ENCODE data around the gene EPHA8.

EPHA8 gene

GRCh38 chr1:22534951-22535350, 28.3 kb upstream of the EPHA8 start:
- H3K4me3 ChIP-seq (ENCODE audit: low read depth, low read length) = no peak overlapping the region
- no peak for TF ChIP-seq CTCF (IDR thresholded peaks at IDR 0.05; ENCODE audit: insufficient read depth, low read depth, low read length, missing control alignments)
- DNase-seq (ENCODE audit: low read depth) = no peak

- H3K4me3 ChIP-seq (ENCODE audit: low read depth, low read length) = no peak overlapping the region
- no peak for TF ChIP-seq CTCF (IDR thresholded peaks at IDR 0.05; ENCODE audit: insufficient read depth, low read depth, low read length, missing control alignments)
- no peak for DNase-seq (ENCODE audit: low read depth)
These were observed 27.9 kb upstream of the EPHA8 start for GRCh38 chr1:22535399-22535798.

- no peak overlapping the region for H3K4me3 ChIP-seq (ENCODE audit: low read depth, low read length)
- TF ChIP-seq CTCF (IDR thresholded peaks at IDR 0.05; ENCODE audit: insufficient read depth, low read depth, low read length, missing control alignments) = no peak
- no peak for DNase-seq (ENCODE audit: low read depth)
These were observed 26.8 kb upstream of the EPHA8 start for GRCh38 chr1:22536506-22536905.

- no peak for DNase-seq (ENCODE audit: low read depth)
- no peak overlapping the region for H3K4me3 ChIP-seq (ENCODE audit: low read depth, low read length)
- no peak for TF ChIP-seq CTCF (IDR thresholded peaks at IDR 0.05; ENCODE audit: insufficient read depth, low read depth, low read length, missing control alignments)
These were observed 25.7 kb upstream of the EPHA8 start for GRCh38 chr1:22537441-22538139.

GRCh38 chr1:22539510-22540118, 23.7 kb upstream of the EPHA8 start:
- DNase-seq (ENCODE audit: low read depth) = no peak
- H3K4me3 ChIP-seq (ENCODE audit: low read depth, low read length) = no peak overlapping the region
- TF ChIP-seq CTCF (IDR thresholded peaks at IDR 0.05; ENCODE audit: insufficient read depth, low read depth, low read length, missing control alignments) = no peak

- DNase-seq (ENCODE audit: low read depth) = no peak
- no peak for TF ChIP-seq CTCF (IDR thresholded peaks at IDR 0.05; ENCODE audit: insufficient read depth, low read depth, low read length, missing control alignments)
- H3K4me3 ChIP-seq (ENCODE audit: low read depth, low read length) = no peak overlapping the region
These were observed 23.0 kb upstream of the EPHA8 start for GRCh38 chr1:22540337-22540736.

GRCh38 chr1:22542886-22543285, 20.4 kb upstream of the EPHA8 start:
- H3K4me3 ChIP-seq (ENCODE audit: low read depth, low read length) = no peak overlapping the region
- TF ChIP-seq CTCF (IDR thresholded peaks at IDR 0.05; ENCODE audit: insufficient read depth, low read depth, low read length, missing control alignments) = no peak
- DNase-seq (ENCODE audit: low read depth) = no peak
